Breast epithelium (tissue), 3 donors: ENCODE measurements around the gene SLC5A11.

Experiments used
- POLR2A ChIP-seq: fragments of 450-650 bp; IDR thresholded peaks from one replicate; pipeline ENCODE4 v1.6.1; 2016; ENCODE audit warnings: antibody characterized with exemption, mild to moderate bottlenecking, moderate library complexity
- TF ChIP-seq, protein P1 (sequence below), 3 donors: fragments of 450-650 bp; IDR thresholded peaks; one replicate each; pipeline ENCODE4 v1.5.1; 2016 to 2017; ENCODE audit warnings: antibody characterized with exemption in 3 of 3, mild to moderate bottlenecking in 3 of 3, moderate library complexity in 3 of 3

DNA sequence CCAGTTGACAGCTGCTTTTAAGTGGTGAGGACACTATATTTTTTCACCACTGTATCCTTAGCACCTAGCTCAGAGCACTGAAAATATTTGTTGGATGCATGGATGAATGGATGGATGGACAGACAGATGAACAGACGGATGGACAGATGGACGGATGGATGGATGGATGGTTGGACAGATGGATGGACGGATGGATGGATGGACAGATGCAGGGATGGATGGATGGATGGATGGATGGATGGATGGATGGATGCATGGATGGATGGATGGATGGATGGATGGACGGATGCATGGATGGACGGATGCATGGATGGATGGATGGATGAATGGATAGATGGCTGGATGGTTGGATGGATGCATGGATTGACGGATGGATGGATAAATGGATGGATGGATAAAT lies 12.4 kb upstream of the SLC5A11 start:
- no peak for TF ChIP-seq POLR2A
- TF ChIP-seq, protein P1, sequence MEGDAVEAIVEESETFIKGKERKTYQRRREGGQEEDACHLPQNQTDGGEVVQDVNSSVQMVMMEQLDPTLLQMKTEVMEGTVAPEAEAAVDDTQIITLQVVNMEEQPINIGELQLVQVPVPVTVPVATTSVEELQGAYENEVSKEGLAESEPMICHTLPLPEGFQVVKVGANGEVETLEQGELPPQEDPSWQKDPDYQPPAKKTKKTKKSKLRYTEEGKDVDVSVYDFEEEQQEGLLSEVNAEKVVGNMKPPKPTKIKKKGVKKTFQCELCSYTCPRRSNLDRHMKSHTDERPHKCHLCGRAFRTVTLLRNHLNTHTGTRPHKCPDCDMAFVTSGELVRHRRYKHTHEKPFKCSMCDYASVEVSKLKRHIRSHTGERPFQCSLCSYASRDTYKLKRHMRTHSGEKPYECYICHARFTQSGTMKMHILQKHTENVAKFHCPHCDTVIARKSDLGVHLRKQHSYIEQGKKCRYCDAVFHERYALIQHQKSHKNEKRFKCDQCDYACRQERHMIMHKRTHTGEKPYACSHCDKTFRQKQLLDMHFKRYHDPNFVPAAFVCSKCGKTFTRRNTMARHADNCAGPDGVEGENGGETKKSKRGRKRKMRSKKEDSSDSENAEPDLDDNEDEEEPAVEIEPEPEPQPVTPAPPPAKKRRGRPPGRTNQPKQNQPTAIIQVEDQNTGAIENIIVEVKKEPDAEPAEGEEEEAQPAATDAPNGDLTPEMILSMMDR (IDR thresholded peaks at IDR 0.05) = no peak
